Stromal cell of bone marrow (primary cell): Measurements from ENCODE around the gene ZNF559.
"Not testable (repeated sequence)": the region's sequence is repeated elsewhere in the genome, so short reads cannot be mapped to it uniquely, and the experiment has no call there.

Source experiments
- DNase-seq: peaks from one replicate; pipeline ENCODE4 v3.0.0-alpha.2; 2012; ENCODE audit warnings: low read depth

ZNF559 gene

GRCh38 chr19:9323919-9324583, at the start of gene ZNF559:
ZNF559 (plus strand) TSS chr19:9324179; CDS start chr19:9338550, 14,371 bp downstream.
- peak; percentile 90 for DNase-seq

GRCh38 chr19:9283485-9283884, 40.5 kb upstream of the ZNF559 start:
- DNase-seq, result not testable (repeated sequence)

GRCh38 chr19:9289231-9289884, 34.6 kb upstream of the ZNF559 start:
- DNase-seq, result no peak

GRCh38 chr19:9295411-9295849, 28.5 kb upstream of the ZNF559 start:
- no peak for DNase-seq

GRCh38 chr19:9296336-9296735, 27.6 kb upstream of the ZNF559 start:
- no peak for DNase-seq

- DNase-seq, result peak; percentile 47
Measured at GRCh38 chr19:9306443-9306842, 17.5 kb upstream of the ZNF559 start.

GRCh38 chr19:9308091-9308770, 15.7 kb upstream of the ZNF559 start:
- no peak for DNase-seq

GRCh38 chr19:9309139-9309973, 14.6 kb upstream of the ZNF559 start, which contains the start of gene ZNF699:
ZNF699 (minus strand) TSS chr19:9309838; CDS start chr19:9305119, 4,719 bp downstream.
- peak; percentile 96 for DNase-seq

- peak; percentile 82 for DNase-seq
Measured at GRCh38 chr19:9309974-9310446, 14.0 kb upstream of the ZNF559 start.

GRCh38 chr19:9313756-9314155, 10.2 kb upstream of the ZNF559 start:
- DNase-seq, result no peak

- DNase-seq, result no peak
Measured at GRCh38 chr19:9321338-9321737, 2.6 kb upstream of the ZNF559 start.

GRCh38 chr19:9321756-9322155, 2.2 kb upstream of the ZNF559 start:
- not testable (repeated sequence) for DNase-seq

- not testable (repeated sequence) for DNase-seq
Measured at GRCh38 chr19:9322201-9322600, 1.8 kb upstream of the ZNF559 start.

- peak; percentile 63 for DNase-seq
Measured at GRCh38 chr19:9323557-9323918, 441 bp upstream of the ZNF559 start.

GRCh38 chr19:9324584-9324962, 594 bp downstream of the ZNF559 start:
- no peak for DNase-seq

- DNase-seq, result no peak
Measured at GRCh38 chr19:9329999-9330398, 6.0 kb downstream of the ZNF559 start.

- DNase-seq, result no peak
Measured at GRCh38 chr19:9342610-9343304, 18.8 kb downstream of the ZNF559 start.

- no peak for DNase-seq
Measured at GRCh38 chr19:9345005-9345404, 21.0 kb downstream of the ZNF559 start.

- DNase-seq, result no peak
Measured at GRCh38 chr19:9348253-9348652, 24.3 kb downstream of the ZNF559 start.

- DNase-seq, result no peak
Measured at GRCh38 chr19:9348671-9349070, 24.7 kb downstream of the ZNF559 start.

- DNase-seq, result no peak
Measured at GRCh38 chr19:9352505-9352904, 28.5 kb downstream of the ZNF559 start.
